GM21390 (cell line): ENCODE data around the gene MAP2K5.
A peak's percentile ranks its signal among the peaks of the same experiment; 100 is the strongest.

Experiments used
- ATAC-seq: cut with Tn5 transposase; IDR thresholded peaks from one replicate; pipeline ENCODE4 v1.9.1; 2021; ENCODE audit not compliant: unreplicated experiment

Gene MAP2K5

GRCh38 chr15:67542420-67543347 is at the start of gene MAP2K5:
TSS of gene MAP2K5 (plus strand) at chr15:67542703. CDS start at chr15:67543336, 633 bp downstream.
- ATAC-seq, result peak; percentile 39

- ATAC-seq, result no peak
Measured at GRCh38 chr15:67495585-67495984, 46.9 kb upstream of the MAP2K5 start.

DNA sequence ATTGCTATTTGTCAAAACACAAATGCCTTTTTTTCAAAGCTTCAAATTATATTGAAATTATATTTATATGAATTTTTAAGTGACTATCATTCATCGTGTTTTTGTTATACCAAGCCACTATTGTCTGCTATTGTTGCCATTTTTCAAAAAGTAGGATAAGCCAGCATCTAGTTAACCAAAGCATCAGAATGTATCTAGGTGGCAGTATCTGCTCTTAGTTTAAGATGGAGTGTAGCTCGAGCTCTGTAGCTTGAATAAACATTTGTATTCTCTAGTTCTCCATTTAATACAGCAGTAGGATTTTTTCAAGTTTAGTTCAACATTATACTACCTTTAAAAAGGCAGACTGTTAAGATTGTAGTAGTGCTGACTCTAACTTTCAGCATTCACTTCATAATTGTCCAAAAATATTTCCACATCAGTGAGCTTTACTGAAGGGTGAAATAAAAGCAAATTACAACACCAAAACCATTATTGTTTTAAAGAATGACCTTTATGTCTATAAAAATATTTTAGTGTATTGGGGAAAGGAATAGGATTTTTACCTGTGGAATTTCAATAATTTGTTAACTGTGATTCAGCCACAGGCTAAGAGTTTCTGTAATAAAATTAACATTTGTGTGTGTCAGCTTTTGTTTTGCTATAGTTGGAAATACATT is 41.2 kb upstream of the MAP2K5 start:
- ATAC-seq, result no peak

DNA sequence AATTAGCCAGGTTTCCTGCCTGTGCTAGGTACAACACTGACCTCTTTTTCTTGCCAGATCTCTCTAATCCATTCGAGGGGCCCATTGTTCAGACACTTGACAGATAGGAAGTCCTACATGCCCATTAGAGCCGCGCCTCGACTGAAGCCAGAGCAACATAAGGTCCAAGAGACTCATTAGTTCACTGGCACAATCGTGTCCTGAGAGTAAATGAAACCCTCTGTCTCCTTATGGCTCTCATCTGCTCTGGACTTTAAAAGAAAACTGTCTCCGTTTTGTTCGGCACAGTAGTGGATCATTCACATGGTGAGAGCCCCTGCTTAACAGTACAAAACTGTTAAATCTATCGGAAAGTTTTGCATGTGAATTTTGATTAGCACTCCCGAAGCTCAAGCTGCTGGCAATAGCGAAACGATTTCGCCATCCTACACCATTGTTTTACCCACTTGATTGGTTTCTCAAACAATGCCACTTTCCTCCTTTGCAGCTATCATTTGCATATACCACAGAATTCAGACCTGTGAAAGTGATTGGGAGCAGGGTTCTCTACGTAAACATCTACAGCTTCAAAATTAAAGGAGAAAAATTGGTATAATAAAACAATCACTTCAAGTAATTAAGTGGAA is 40.6 kb upstream of the MAP2K5 start:
- ATAC-seq, result no peak

- ATAC-seq, result no peak
Measured at GRCh38 chr15:67504056-67504455, 38.4 kb upstream of the MAP2K5 start.

- ATAC-seq, result no peak
Measured at GRCh38 chr15:67504796-67505195, 37.7 kb upstream of the MAP2K5 start.

GRCh38 chr15:67505675-67506572 is 36.6 kb upstream of the MAP2K5 start:
- no peak for ATAC-seq

GRCh38 chr15:67506775-67507747 is 35.4 kb upstream of the MAP2K5 start:
- no peak for ATAC-seq

DNA sequence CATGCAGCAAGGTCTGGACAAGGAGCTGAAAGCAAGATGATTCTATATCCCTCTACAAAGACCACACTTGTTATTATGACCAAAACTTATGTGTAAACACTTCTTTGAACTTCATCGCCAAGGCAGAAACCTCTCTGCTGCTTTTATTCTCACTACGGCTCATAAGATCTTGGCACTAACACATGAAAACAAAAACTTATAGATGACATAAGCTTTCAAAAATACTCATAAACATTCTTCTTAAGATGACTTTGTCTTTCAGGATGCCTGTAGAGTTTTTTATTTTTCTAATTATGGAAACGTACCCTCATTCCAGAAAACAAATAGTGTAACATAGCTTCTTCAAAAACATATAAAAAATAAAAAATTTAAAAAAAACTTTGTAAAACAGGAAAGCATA is 34.1 kb upstream of the MAP2K5 start:
- ATAC-seq, result no peak

DNA sequence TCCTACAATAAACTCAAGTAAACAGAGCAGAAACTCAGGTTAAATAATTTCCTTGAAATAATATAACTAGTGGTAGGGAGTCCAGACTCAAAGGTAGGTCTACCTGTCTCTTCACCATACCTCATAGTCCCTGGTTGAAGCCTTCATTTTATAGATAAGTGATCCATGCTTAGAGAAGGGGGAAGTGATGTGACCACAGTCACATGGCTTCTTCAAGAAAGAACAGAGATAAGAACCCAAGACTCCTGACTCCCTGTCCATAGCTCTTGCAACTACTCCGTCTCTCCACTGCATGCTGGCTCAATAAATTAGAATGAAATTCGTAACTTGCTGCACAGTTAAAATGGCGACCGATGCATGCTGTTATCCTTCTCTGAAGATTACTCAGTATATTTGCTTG is 32.6 kb upstream of the MAP2K5 start:
- no peak for ATAC-seq

DNA sequence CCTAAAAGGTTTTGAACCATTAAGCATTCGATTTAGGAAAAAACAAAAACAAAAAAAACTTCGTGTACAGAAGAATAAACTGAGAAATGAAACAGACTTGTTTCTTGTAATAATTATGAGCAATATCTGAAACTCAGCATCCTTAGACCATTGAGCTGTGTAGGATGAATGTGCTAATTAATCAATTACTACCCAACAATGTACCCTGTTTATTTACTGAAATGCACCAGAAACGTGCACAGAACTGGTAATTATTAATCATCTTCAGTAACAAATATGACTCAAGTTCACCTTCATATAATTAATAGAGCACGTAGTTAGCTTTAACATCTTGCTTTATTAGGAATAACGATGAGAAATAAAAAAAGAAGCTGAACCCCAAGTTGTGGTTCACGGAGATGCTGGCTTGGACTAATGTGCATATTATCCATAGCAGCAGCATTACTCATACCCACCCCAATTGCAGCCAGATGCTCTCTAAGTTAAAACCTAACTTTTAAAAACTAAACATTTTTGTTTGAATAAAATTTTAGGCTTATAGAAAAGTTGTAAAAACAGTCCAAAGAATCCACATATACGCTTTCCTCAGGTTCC is 31.8 kb upstream of the MAP2K5 start:
- ATAC-seq, result no peak

DNA sequence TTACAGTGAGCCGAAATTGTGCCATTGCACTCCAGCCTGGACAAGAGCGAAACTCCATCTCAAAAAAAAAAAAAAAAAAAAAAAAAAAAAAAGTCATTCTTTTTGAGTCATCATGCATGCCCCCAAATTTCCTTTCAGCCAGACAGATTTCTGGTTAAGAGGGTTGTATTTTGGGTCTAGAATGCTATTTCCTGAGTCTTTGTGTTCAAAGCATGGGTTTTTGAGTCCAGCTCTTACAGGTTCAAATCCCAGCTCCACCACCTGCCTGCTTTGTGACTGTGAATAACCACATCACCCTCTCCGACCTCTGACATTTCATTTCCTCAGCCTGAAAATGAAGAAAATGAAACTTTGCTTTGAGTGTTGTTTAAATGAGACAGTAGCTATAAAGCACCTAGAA is 30.9 kb upstream of the MAP2K5 start:
- ATAC-seq, result no peak

DNA sequence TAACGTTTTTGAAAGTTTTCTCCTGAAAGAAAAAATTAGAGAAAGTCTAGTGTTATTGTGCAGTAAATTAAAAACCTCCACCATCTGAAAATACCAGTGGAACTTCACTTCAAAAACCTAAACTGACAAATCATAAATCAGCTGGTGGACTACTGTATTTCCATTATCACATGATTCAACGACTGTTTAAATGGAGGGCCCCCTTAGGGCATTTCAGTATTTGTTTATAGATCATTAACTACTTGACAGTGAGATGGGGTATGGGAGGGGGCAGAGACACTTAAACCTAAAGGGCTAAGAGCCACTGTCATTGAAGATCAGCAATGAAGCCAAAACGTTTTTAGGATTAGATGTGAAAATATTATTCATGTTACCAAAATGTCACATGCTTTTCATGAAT is 30.4 kb upstream of the MAP2K5 start:
- no peak for ATAC-seq

- no peak for ATAC-seq
Measured at GRCh38 chr15:67512933-67513714, 29.4 kb upstream of the MAP2K5 start.

DNA sequence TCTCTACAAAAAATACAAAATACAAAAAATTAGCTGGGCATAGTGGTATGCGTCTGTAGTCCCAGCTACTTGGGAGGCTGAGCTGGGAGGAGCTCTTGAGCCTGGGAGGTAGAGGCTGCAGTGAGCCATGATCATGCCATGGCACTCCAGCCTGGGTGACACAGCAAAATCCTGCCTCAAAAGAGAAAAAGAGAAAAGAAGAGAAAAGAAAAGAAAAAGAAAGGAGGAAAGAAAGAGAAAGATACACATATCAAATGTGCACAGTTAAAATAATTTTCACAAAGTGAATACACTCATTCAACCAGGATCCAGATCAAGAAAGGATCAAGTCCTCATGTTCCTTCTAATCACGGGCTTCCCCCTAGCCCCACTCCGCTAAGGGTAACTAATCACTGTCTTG is 27.4 kb upstream of the MAP2K5 start:
- no peak for ATAC-seq

DNA sequence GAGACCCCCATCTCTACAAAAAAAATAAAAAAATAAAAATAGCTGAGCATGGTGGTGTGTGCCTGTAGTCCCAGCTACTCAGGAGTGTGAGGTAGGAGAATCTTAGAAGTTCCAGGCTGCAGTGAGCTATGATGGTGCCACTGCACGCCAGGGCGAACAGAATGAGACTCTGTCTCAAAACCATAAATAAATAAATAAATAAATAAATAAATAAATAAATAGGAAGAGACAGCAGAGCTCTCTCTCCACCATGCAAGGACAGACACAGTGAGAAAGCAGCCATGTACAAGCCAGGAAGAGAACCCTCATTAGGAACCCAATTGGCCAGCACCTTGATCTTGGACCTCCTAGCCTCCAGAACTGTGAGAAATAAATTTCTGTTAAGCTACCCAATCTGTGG is 26.9 kb upstream of the MAP2K5 start:
- ATAC-seq, result no peak

DNA sequence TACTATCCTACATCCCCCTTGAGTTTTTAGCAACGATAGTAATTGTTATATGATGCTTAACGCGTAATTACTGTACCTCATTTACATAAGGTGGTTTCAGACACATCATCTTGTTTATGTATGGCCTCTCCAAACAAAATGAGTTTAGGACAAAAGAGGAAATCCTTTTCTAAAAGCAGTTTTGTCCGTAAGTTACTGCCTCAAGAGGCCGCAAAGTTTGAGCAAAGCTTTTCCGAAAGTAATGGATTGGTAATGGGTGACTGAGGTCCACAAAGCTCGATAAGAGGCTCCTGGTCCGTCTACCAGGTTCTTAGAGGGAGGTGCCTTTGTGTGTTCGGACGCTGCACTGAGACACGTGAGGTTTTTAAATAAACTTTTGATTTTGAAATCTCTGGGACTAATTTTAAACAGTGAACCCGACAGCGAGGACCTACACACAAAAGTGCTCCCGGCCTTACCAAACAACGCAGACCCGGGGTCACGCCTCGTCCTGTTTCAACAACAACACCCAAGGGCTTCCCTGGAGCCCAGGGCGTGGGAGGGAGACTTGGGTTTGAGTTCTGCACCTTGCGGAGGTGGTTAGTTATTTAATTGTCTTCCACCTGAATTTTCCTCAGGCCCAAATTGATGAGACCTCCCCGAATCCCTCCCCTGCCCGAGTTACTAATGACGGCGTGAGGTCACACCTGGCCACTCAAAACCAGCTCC is 22.0 kb upstream of the MAP2K5 start:
- ATAC-seq, result no peak
